ENCODE results near the gene UCK2. TPM values are rescaled to one million over a fixed set of nuclear protein-coding genes. Genes with fewer than 3 reads are reported as not detected.

Gene UCK2
- total RNA-seq, 2 experiments from 2014 or later = 0.67 to 0.71 TPM

DNA sequence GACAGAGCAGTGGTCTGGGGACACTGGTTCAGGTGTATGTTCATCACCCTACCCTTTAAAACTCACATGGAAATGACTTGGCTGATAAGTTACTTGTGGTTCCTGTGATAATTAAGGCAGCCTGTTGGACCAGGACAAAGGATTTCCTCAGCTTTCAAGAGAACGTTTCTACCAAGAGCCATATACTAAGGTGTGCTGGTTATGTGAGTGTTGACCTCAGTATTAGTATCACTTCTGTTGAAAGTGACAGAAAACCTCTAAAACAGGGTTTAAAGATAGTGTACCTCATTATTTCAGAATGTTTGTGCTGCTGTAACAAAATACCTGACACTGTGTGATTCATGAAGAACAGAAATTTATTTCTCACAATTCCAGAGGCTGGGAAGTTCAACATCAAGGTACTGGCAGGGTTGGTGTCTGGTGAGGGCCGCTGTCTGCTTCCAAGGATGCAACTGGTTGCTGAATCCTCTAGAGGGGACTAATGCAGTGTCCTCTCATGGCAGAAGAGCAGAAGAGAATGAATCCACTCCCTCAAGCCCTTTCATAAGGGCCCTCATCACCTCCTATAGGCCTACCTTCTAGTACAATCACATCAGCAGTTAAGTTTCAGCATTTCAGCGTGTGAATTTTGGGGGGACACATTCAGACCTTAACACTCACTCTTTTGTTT, 54.9 kb downstream of the UCK2 start:
- TF ChIP-seq, protein P1, sequence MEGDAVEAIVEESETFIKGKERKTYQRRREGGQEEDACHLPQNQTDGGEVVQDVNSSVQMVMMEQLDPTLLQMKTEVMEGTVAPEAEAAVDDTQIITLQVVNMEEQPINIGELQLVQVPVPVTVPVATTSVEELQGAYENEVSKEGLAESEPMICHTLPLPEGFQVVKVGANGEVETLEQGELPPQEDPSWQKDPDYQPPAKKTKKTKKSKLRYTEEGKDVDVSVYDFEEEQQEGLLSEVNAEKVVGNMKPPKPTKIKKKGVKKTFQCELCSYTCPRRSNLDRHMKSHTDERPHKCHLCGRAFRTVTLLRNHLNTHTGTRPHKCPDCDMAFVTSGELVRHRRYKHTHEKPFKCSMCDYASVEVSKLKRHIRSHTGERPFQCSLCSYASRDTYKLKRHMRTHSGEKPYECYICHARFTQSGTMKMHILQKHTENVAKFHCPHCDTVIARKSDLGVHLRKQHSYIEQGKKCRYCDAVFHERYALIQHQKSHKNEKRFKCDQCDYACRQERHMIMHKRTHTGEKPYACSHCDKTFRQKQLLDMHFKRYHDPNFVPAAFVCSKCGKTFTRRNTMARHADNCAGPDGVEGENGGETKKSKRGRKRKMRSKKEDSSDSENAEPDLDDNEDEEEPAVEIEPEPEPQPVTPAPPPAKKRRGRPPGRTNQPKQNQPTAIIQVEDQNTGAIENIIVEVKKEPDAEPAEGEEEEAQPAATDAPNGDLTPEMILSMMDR (IDR thresholded peaks at IDR 0.05) = no peak

DNA sequence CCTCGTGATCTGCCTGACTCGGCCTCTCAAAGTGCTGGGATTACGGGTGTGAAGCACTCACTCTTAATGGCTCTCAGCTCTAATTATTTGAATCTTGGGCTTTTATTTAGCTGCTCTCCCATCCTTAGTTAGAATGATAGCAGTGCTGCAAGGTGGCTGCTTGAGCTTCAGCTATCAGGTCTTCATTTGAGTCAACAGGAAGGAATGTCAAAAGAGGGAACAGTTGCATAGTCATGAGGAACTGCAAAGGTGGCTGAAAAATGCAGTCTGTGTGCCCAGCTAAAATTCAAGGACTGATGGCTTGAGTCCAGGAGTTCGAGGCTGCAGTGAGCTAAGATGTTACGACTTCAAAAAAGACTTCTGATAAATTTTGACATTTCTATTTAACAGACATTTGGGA, 55.6 kb downstream of the UCK2 start:
- no peaks in the 10 kb centered on the region for H3K27me3 Mint-ChIP-seq
- peaks cover 8% of the 10 kb centered on the region for H3K4me1 Mint-ChIP-seq (ENCODE audit: low read depth)
- no peaks in the 10 kb centered on the region for H3K4me1 ChIP-seq (ENCODE audit: insufficient read depth, low read length)
- ATAC-seq (ENCODE audit: poor library complexity) (no peak), DNase-seq (no peak)
- no peaks in the 10 kb centered on the region for H3K36me3 Mint-ChIP-seq (ENCODE audit: low read depth)
- intact Hi-C loops (cut with DNase I, micrococcal nuclease) = no loop called here
- peaks cover 0 to 5% of the 10 kb centered on the region in 2 experiments for H3K9me3 ChIP-seq (ENCODE audit: control insufficient read depth in 1 of 2, insufficient read depth in 1 of 2, low read length in 2 of 2)
- H3K27ac Mint-ChIP-seq = no peak overlapping the region
- no peaks in the 10 kb centered on the region for H3K27me3 ChIP-seq (ENCODE audit: control insufficient read depth in 1 of 2, insufficient read depth in 2 of 2, low read length in 2 of 2)
- TF ChIP-seq, protein P1 (IDR thresholded peaks at IDR 0.05) = no peak
- no peaks in the 10 kb centered on the region for H3K9me3 Mint-ChIP-seq
- no peak overlapping the region for H3K27ac ChIP-seq (ENCODE audit: low read depth in 1 of 2, low read length in 2 of 2)
- ChIA-PET POLR2A (interaction anchor here (1.4 kb wide), 1 partner anchor 114 kb away, joined by 3 read pairs; the partner anchor contains the start of gene TMCO1), CTCF (no interaction called here)
- H3K4me3 Mint-ChIP-seq = no peak overlapping the region
- no peak overlapping the region for H3K4me3 ChIP-seq (ENCODE audit: low read length)
- H3K36me3 ChIP-seq (ENCODE audit: insufficient read depth, low read length) = no peaks in the 10 kb centered on the region

More for the DNA sequence above, 54.9 kb downstream of the UCK2 start:
- no peak overlapping the region for H3K27ac Mint-ChIP-seq
- ChIA-PET POLR2A (no interaction called here), CTCF (no interaction called here)
- H3K4me3 Mint-ChIP-seq = no peak overlapping the region
- ATAC-seq (ENCODE audit: poor library complexity) = no peak
- Histone ChIP-seq H3K27me3 (ENCODE audit: control insufficient read depth in 1 of 2, insufficient read depth in 2 of 2, low read length in 2 of 2) (no peaks in the 10 kb centered on the region), H3K36me3 (ENCODE audit: insufficient read depth, low read length) (no peaks in the 10 kb centered on the region), H3K9me3 (ENCODE audit: control insufficient read depth in 1 of 2, insufficient read depth in 1 of 2, low read length in 2 of 2) (peaks cover 0 to 5% of the 10 kb centered on the region in 2 experiments), H3K4me1 (ENCODE audit: insufficient read depth, low read length) (no peaks in the 10 kb centered on the region), H3K4me3 (ENCODE audit: low read length) (no peak overlapping the region), H3K27ac (ENCODE audit: low read depth in 1 of 2, low read length in 2 of 2) (no peak overlapping the region)
- no peaks in the 10 kb centered on the region for H3K9me3 Mint-ChIP-seq
- H3K27me3 Mint-ChIP-seq = peaks cover 2% of the 10 kb centered on the region
- no peaks in the 10 kb centered on the region for H3K36me3 Mint-ChIP-seq (ENCODE audit: low read depth)
- peaks cover 8% of the 10 kb centered on the region for H3K4me1 Mint-ChIP-seq (ENCODE audit: low read depth)
- intact Hi-C loops (cut with DNase I, micrococcal nuclease) = no loop called here
- no peak for DNase-seq

DNA sequence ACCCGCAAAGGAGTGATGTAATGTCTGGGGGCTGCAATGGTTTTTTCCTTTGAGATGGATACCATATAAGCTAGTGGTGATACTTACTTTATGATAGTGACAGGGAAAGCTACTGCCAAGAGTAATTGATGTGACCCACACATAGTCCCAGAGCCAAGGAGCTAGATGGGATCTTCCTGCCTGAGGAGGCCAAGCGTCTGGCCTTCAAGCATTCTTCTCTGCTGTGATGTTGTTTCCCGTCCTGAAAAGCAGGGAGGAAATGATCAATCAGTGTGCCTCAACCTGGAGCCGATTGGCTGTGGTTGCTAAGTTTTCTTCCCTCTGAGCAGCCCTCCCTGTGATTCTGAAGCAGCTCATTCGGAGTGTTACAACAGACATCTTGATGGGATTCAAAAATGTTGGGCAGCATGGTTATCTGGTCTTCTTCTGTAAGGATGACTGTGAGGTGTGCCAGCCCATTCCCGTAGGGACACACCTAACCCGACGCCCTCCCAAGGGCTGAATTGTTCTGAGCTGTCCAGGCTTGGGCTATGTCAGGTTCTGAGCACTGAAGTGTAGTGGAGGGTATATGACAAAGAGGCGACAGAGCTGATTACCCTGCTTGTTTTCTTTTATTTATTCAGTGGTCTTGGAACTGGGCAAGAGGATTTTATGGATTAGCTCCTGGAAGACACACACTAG, 56.7 kb downstream of the UCK2 start:
- Mint-ChIP-seq H3K4me3 (no peak overlapping the region), H3K4me1 (ENCODE audit: low read depth) (peaks cover 8% of the 10 kb centered on the region), H3K9me3 (no peaks in the 10 kb centered on the region), H3K27ac (no peak overlapping the region), H3K36me3 (ENCODE audit: low read depth) (no peaks in the 10 kb centered on the region), H3K27me3 (no peaks in the 10 kb centered on the region)
- H3K27ac ChIP-seq (ENCODE audit: low read depth in 1 of 2, low read length in 2 of 2) = no peak overlapping the region
- H3K9me3 ChIP-seq (ENCODE audit: control insufficient read depth in 1 of 2, insufficient read depth in 1 of 2, low read length in 2 of 2) = no peaks in the 10 kb centered on the region
- CTCF ChIA-PET = interaction anchor here (1.3 kb wide), 1 partner anchor 41 kb away, joined by 3 read pairs; no protein-coding TSS in a partner anchor
- H3K36me3 ChIP-seq (ENCODE audit: insufficient read depth, low read length) = no peaks in the 10 kb centered on the region
- no peak for DNase-seq
- no peak overlapping the region for H3K4me3 ChIP-seq (ENCODE audit: low read length)
- POLR2A ChIA-PET = interaction anchor here (1.4 kb wide), 1 partner anchor 115 kb away, joined by 3 read pairs; the partner anchor contains the start of gene TMCO1
- ATAC-seq (ENCODE audit: poor library complexity) = no peak
- TF ChIP-seq, protein P1 (IDR thresholded peaks at IDR 0.05) = no peak
- H3K27me3 ChIP-seq (ENCODE audit: control insufficient read depth in 1 of 2, insufficient read depth in 2 of 2, low read length in 2 of 2) = no peaks in the 10 kb centered on the region
- intact Hi-C loops (cut with DNase I, micrococcal nuclease) = no loop called here
- no peaks in the 10 kb centered on the region for H3K4me1 ChIP-seq (ENCODE audit: insufficient read depth, low read length)

Data from CD4-positive, alpha-beta T cell (primary cell).